Gastroesophageal sphincter (tissue), 4 donors: ENCODE data around the gene UNK. TPM values are rescaled to one million over a fixed set of nuclear protein-coding genes. Genes with fewer than 3 reads are reported as not detected.

Source experiments
- ATAC-seq: fragments of 150-250 bp; one replicate; pipeline ENCODE4 v1.9.1; 2016; ENCODE audit warnings: mild to moderate bottlenecking, moderate library complexity
- H3K27ac ChIP-seq, 4 donors: fragments of 200-600 bp; sonication (generic) in 3 of 4; 1 replicate in 3 of 4; 2 replicates in 1 of 4; pipeline ENCODE4 v1.5.1; 2016 to 2019
- H3K27me3 ChIP-seq: fragments of 200-600 bp; sonication (generic); one replicate; pipeline ENCODE4 v1.5.1; 2019
- H3K36me3 ChIP-seq, 2 donors: fragments of 200-600 bp; sonication (generic); one replicate each; pipeline ENCODE4 v1.5.1; 2019; ENCODE audit warnings: control low read depth in 1 of 2
- H3K4me1 ChIP-seq, 3 donors: fragments of 200-600 bp; sonication (generic); 1 replicate in 2 of 3; 2 replicates in 1 of 3; pipeline ENCODE4 v1.5.1; 2016 to 2019; ENCODE audit warnings: control low read depth in 2 of 3
- H3K4me3 ChIP-seq, 2 donors: fragments of 200-600 bp; sonication (generic); one replicate each; pipeline ENCODE4 v1.5.1; 2019; ENCODE audit warnings: mild to moderate bottlenecking in 1 of 2, moderate library complexity in 1 of 2
- H3K9me3 ChIP-seq, 3 donors: fragments of 200-600 bp; sonication (generic); one replicate each; pipeline ENCODE4 v1.5.1; 2017 to 2019; ENCODE audit warnings: control low read depth in 2 of 3
- CTCF ChIP-seq, 4 experiments: fragments of 200-600 bp in 2 of 4; fragments of 450-650 bp in 2 of 4; sonication (generic) in 1 of 4; IDR thresholded peaks; one replicate each; pipeline ENCODE4 v1.5.1; 2017 to 2019; ENCODE audit warnings: antibody characterized with exemption in 4 of 4, mild to moderate bottlenecking in 2 of 4, moderate library complexity in 2 of 4
- EP300 ChIP-seq: sonication (generic); formaldehyde crosslinking; IDR thresholded peaks from one replicate; pipeline ENCODE4 v1.6.1; 2017; ENCODE audit warnings: antibody characterized with exemption, mild to moderate bottlenecking
- POLR2A ChIP-seq, 2 donors: fragments of 450-650 bp; IDR thresholded peaks; one replicate each; pipeline ENCODE4 v1.6.1; 2017; ENCODE audit warnings: antibody characterized with exemption in 2 of 2, mild to moderate bottlenecking in 2 of 2, moderate library complexity in 1 of 2
- POLR2AphosphoS5 ChIP-seq: sonication (generic); formaldehyde crosslinking; IDR thresholded peaks from one replicate; pipeline ENCODE4 v1.6.1; 2017; ENCODE audit warnings: antibody characterized with exemption
- WGBS, 2 donors: methylation state at CpG; one replicate each; pipeline ENCODE4 v1.1.5; 2018; ENCODE audit warnings: low coverage in 1 of 2; 5-methylcytosine and 5-hydroxymethylcytosine counted together
- total RNA-seq, 4 donors: library from RNA; depleted of rRNA; stranded (reverse); fragments of >200 nt; gene quantifications; one replicate each; pipeline ENCODE4 v1.1.0, GENCODE V29; 2016

The UNK gene
- total RNA-seq, 4 donors from 2014 or later, result 9.8 to 41.6 (median 21.0) TPM

- TF ChIP-seq CTCF (IDR thresholded peaks at IDR 0.05) (peak; percentile 62 to 80 (median 76)), EP300 (no peak), POLR2AphosphoS5 (no peak)
- Histone ChIP-seq H3K4me3 (no peak overlapping the region), H3K27me3 (no peaks in the 10 kb centered on the region), H3K4me1 (peaks cover 0 to 59% (median 13%) of the 10 kb centered on the region in 3 donors), H3K36me3 (peaks cover 0 to 9% of the 10 kb centered on the region in 2 donors), H3K27ac (peak overlapping the region; percentile 94 to 100 (median 96)), H3K9me3 (no peaks in the 10 kb centered on the region)
- ATAC-seq, result no peak
- WGBS, 2 donors, result 9 to 14% methylated on average over 6 of the region's 6 CpGs
Measured at GRCh38 chr17:75783069-75783783, 1.4 kb upstream of the UNK start.

GRCh38 chr17:75783803-75784472 is 668 bp upstream of the UNK start:
- H3K4me1 ChIP-seq, result peaks cover 0 to 66% (median 13%) of the 10 kb centered on the region in 3 donors
- no peak for TF ChIP-seq POLR2A (IDR thresholded peaks at IDR 0.05)
- no peak for TF ChIP-seq CTCF (IDR thresholded peaks at IDR 0.05)
- TF ChIP-seq POLR2AphosphoS5, result no peak
- no peak for TF ChIP-seq EP300
- H3K4me3 ChIP-seq, result peak overlapping the region in 1 of 2 donors; percentile 64
- H3K27ac ChIP-seq, result peak overlapping the region; percentile 94 to 100 (median 96)
- H3K9me3 ChIP-seq, result no peaks in the 10 kb centered on the region
- no peak for ATAC-seq
- peaks cover 0 to 2% of the 10 kb centered on the region in 2 donors for H3K36me3 ChIP-seq
- H3K27me3 ChIP-seq, result no peaks in the 10 kb centered on the region
- 57 to 61% methylated on average over 15 to 20 of the region's 20 CpGs for WGBS, 2 donors

GRCh38 chr17:75785016-75785890 is 647 bp downstream of the UNK start:
- Histone ChIP-seq H3K4me3 (peak overlapping the region; percentile 64 to 79), H3K4me1 (peaks cover 0 to 75% (median 13%) of the 10 kb centered on the region in 3 donors), H3K27ac (peak overlapping the region; percentile 94 to 100 (median 96)), H3K9me3 (no peaks in the 10 kb centered on the region), H3K27me3 (no peaks in the 10 kb centered on the region), H3K36me3 (no peaks in the 10 kb centered on the region)
- peak; percentile 89 for ATAC-seq
- WGBS, 2 donors, result 23 to 24% methylated on average over 4 to 10 of the region's 43 CpGs
- TF ChIP-seq POLR2A (IDR thresholded peaks at IDR 0.05), result peak; percentile 52 to 57
- peak; percentile 87 for TF ChIP-seq EP300
- no peak for TF ChIP-seq CTCF (IDR thresholded peaks at IDR 0.05)
- peak; percentile 95 for TF ChIP-seq POLR2AphosphoS5

- TF ChIP-seq POLR2A (IDR thresholded peaks at IDR 0.05) (no peak), EP300 (no peak), POLR2AphosphoS5 (no peak), CTCF (IDR thresholded peaks at IDR 0.05) (no peak)
- Histone ChIP-seq H3K4me3 (no peak overlapping the region), H3K27me3 (no peaks in the 10 kb centered on the region), H3K36me3 (peaks cover 0 to 34% of the 10 kb centered on the region in 2 donors), H3K9me3 (no peaks in the 10 kb centered on the region), H3K4me1 (peaks cover 0 to 40% (median 7%) of the 10 kb centered on the region in 3 donors), H3K27ac (no peak overlapping the region)
- no peak for ATAC-seq
- 91% methylated on average over 6 of the region's 6 CpGs for WGBS, 2 donors
Measured at GRCh38 chr17:75791254-75791653, 6.6 kb downstream of the UNK start.
